ENCODE data around the gene LRIG1.

Gene LRIG1

DNA sequence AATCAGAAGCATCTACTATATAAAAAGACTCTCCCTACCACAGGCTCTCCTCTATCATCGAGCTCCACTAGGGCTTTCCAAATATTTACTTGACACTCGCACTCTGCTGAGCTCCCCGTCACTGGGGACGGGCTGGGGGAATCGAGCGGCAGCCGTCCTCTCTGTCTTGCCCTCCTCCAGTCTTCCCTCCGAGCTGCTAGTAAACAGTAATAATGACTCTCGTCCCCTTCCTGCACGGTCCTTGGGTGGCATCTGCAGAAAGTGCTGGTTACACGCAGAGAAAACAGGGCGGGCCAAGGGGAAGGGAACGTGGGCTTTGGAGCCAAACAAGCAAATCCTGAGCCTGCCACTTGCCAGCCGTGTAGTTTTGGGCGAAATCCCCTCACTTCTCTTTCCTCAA, 96.6 kb downstream of the LRIG1 start:
- Histone ChIP-seq H3K4me3 (no peak overlapping the region), H3K27ac (peak overlapping the region; percentile 60 to 61)
- DNase-seq (ENCODE audit: low spot score) = no peak
- no peak for TF ChIP-seq CTCF (IDR thresholded peaks at IDR 0.05)

DNA sequence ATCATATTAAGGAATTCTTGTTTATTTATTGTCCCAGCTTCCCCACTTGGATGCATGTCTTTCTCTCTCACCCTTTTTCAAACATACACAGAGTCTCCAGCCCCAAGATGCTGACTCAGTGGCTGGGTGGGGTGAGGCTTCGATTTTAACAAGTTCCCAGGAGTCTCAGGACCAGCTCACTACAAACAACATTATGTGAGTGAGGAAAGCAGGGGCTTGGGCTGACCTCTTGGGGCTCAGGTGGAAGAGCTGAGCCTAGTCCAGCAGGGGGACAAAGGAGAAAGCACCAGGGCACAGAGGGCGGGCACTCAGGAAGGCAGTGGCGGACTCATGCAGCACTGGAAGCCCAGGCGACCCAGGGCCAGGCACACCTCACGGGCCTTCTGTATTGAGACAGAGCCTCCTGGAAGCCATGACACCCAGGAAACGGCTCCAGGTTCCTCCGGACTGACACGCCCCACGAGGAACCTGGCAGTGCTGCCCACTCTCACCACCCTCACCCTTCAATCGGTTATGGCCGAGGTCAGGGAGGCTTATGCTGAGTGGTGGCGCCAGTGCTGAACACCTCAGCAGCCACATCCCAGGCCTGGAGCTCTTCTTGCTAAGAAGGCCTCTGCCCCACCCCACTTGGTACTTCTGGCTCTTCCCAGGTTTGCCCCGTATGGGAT, 97.4 kb downstream of the LRIG1 start:
- DNase-seq (ENCODE audit: low spot score) = peak; percentile 65
- Histone ChIP-seq H3K4me3 (no peak overlapping the region), H3K27ac (peak overlapping the region; percentile 40 to 60)
- no peak for TF ChIP-seq CTCF (IDR thresholded peaks at IDR 0.05)

- peak; percentile 73 for DNase-seq (ENCODE audit: low spot score)
- H3K27ac ChIP-seq = peak overlapping the region; percentile 40 to 74
Measured at GRCh38 chr3:66402596-66403290, 98.1 kb downstream of the LRIG1 start.

GRCh38 chr3:66401675-66402491, 98.9 kb downstream of the LRIG1 start:
- no peak for TF ChIP-seq CTCF (IDR thresholded peaks at IDR 0.05)
- H3K4me3 ChIP-seq = no peak overlapping the region
- H3K27ac ChIP-seq = peak overlapping the region; percentile 40 to 74
- DNase-seq (ENCODE audit: low spot score) = peak; percentile 71

More at GRCh38 chr3:66402596-66403290, 98.1 kb downstream of the LRIG1 start:
- no peak for TF ChIP-seq CTCF (IDR thresholded peaks at IDR 0.05)
- peak overlapping the region; percentile 34 for H3K4me3 ChIP-seq

- no peak overlapping the region for H3K4me3 ChIP-seq
- no peak for DNase-seq (ENCODE audit: low spot score)
- TF ChIP-seq CTCF (IDR thresholded peaks at IDR 0.05) = no peak
- H3K27ac ChIP-seq = peak overlapping the region in 1 of 2 donors; percentile 74
Measured at GRCh38 chr3:66401157-66401550, 99.7 kb downstream of the LRIG1 start.

DNA sequence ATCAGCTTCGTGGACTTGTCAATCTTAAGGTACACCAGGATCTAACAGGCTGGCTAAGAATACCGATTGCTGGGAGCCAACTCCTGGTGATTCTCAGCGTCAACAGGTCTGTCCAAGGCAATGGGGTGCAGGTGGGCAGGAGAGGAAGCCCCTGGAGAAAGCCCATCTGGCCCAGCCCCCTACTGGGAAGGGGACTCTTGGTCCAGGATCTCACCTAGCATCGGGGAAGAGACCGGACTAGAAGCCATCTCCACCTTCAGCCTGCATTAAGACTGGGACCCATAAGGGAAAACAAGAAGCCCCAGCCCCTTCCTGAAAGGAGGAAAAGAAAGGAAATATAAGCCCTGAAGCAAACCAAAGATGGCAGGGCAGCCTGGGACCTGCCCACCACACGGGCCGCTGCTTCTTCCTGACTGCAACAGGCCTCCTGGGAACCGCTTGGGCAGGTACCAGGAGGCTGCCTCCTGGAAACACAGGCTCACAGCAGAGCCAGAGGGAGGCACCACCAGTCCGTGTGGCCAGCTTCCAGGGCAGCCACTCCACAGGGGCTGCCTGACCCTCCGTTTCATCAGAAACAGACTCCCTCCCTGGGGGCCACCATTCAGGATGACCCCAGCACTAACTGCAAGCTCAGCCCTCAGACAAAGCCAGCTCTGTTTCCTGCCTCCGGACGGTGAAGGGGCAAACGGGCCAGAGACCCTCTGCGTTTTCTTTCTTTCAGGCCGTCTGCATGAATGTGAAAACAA, 100.2 kb downstream of the LRIG1 start:
- no peak for TF ChIP-seq CTCF (IDR thresholded peaks at IDR 0.05)
- Histone ChIP-seq H3K4me3 (no peak overlapping the region), H3K27ac (peak overlapping the region; percentile 20 to 74)
- peak; percentile 59 for DNase-seq (ENCODE audit: low spot score)

Measured in coronary artery (tissue), 2 donors.